Endothelial cell (in vitro differentiated cells): ENCODE measurements around the gene CUX1. TPM values are rescaled to one million over a fixed set of nuclear protein-coding genes. Genes with fewer than 3 reads are reported as not detected.
"Not testable (repeated sequence)": the region's sequence is repeated elsewhere in the genome, so short reads cannot be mapped to it uniquely, and the experiment has no call there.

Experiments used
- DNase-seq: peaks from one replicate; pipeline ENCODE4 v3.0.0; 2021; ENCODE audit warnings: low spot score
- H3K27ac Mint-ChIP-seq: one replicate; pipeline ENCODE4 v1.8.0; 2021; ENCODE audit warnings: mixed read lengths, inconsistent platforms; ENCODE audit not compliant: unreplicated experiment
- H3K27me3 Mint-ChIP-seq: one replicate; pipeline ENCODE4 v1.8.0; 2021; ENCODE audit warnings: mild to moderate bottlenecking, moderate library complexity, mixed read lengths, inconsistent platforms; ENCODE audit not compliant: unreplicated experiment
- H3K36me3 Mint-ChIP-seq: one replicate; pipeline ENCODE4 v1.8.0; 2021; ENCODE audit warnings: mild to moderate bottlenecking, low read depth, mixed read lengths, inconsistent platforms; ENCODE audit not compliant: unreplicated experiment
- H3K4me1 Mint-ChIP-seq: one replicate; pipeline ENCODE4 v1.8.0; 2021; ENCODE audit warnings: mild to moderate bottlenecking, mixed read lengths, inconsistent platforms; ENCODE audit not compliant: unreplicated experiment
- H3K4me3 Mint-ChIP-seq: one replicate; pipeline ENCODE4 v1.8.0; 2021; ENCODE audit warnings: mild to moderate bottlenecking, mixed read lengths, inconsistent platforms; ENCODE audit not compliant: unreplicated experiment
- H3K9me3 Mint-ChIP-seq: one replicate; pipeline ENCODE4 v1.8.0; 2021; ENCODE audit warnings: mixed read lengths, inconsistent platforms; ENCODE audit not compliant: unreplicated experiment
- total RNA-seq: library from RNA; stranded (reverse); fragmentation: NEBNext Ultra II Directional; extraction: Animal tissue kit (Norgen Biotek cat#: 25700); gene quantifications from one replicate; pipeline ENCODE4 v1.2.1, GENCODE V29; 2021; ENCODE audit not compliant: unreplicated experiment
- TF ChIP-seq, protein P1 (sequence below): fragments of 200-600 bp; sonication (generic); IDR thresholded peaks from one replicate; pipeline ENCODE4 v1.5.0; 2021; ENCODE audit warnings: antibody characterized with exemption; ENCODE audit not compliant: unreplicated experiment

CUX1 gene
- total RNA-seq, 1 donor from 2014 or later = 43.7 TPM

DNA sequence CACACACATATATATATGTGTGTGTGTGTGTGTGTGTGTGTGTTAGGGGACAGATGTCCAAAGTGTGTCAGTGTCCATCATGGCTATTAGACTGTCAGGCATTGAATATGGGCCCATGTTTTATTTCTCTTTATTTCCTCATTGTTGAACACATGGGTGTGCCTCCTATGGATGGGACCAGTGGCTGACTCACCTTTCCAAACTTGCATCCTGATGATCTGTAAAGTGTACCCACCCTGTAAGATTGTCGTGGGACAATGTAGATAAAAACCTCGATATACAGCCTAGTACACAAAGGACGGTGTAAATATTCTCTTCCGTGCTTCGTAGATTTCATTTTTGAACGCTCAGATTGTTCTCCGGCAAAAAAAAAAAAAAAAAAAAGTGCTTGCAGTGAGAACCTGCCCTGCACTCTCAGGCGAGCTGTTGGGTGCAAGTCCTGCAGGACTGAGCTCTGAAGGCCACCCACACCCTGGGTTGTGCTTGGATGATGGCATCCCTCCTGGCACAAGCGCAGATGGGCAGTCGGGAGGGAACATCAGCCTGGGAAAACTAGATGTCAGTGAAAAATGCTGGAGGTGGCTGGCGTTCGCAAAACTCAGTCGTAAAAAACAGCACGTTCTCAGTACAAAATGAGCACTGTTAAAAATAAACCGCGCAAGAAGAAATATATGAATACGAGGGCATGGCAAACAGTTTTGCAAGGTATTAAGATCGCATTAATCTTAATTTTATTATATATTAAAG is 166.9 kb downstream of the CUX1 start:
- peaks cover 11% of the 10 kb centered on the region for H3K27me3 Mint-ChIP-seq
- peaks cover 10% of the 10 kb centered on the region for H3K4me1 Mint-ChIP-seq
- DNase-seq = no peak
- TF ChIP-seq, protein P1, sequence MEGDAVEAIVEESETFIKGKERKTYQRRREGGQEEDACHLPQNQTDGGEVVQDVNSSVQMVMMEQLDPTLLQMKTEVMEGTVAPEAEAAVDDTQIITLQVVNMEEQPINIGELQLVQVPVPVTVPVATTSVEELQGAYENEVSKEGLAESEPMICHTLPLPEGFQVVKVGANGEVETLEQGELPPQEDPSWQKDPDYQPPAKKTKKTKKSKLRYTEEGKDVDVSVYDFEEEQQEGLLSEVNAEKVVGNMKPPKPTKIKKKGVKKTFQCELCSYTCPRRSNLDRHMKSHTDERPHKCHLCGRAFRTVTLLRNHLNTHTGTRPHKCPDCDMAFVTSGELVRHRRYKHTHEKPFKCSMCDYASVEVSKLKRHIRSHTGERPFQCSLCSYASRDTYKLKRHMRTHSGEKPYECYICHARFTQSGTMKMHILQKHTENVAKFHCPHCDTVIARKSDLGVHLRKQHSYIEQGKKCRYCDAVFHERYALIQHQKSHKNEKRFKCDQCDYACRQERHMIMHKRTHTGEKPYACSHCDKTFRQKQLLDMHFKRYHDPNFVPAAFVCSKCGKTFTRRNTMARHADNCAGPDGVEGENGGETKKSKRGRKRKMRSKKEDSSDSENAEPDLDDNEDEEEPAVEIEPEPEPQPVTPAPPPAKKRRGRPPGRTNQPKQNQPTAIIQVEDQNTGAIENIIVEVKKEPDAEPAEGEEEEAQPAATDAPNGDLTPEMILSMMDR = no peak
- no peak overlapping the region for H3K4me3 Mint-ChIP-seq
- peaks cover 7% of the 10 kb centered on the region for H3K36me3 Mint-ChIP-seq
- H3K9me3 Mint-ChIP-seq = no peaks in the 10 kb centered on the region
- no peak overlapping the region for H3K27ac Mint-ChIP-seq

DNA sequence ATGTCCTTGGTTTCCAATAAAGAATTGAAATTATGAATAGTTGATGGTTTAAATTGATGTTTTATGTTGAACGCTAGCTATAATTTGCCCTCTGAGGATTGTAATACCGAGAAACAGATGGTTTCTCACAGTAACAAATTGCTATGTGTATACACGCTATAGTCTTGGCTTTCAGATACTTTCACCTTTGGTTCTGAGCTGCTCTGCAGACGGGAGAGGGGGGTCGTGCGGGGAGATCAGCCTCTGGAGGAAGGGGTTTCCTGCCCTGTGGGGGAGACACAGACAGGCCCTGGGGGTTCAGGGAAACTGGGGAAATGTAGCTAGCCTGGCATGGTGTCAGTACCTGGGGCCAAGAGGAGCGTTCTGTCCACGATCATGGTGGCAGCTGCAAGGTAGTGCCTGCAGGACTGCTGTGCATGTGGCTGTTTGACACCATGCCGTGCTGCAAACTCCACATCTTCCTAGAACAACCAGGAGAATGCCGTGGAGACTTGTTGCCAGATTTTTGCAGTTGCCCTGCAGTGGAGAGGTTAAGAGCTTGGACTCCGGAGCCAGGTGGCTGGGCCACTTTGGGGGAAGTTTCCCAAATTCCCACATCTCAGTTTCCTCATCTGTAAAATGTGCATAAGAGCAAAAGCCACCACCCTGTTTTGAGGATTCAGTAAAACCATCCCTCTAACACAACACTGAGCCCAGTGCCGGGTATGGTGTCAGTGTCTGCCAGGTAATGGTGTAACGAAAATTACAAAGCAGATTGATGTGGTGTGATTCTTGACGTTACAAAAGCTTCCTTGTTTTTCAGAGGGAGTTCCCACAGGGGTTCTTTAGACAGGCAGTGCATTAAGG is 167.9 kb downstream of the CUX1 start:
- peaks cover 10% of the 10 kb centered on the region for H3K4me1 Mint-ChIP-seq
- TF ChIP-seq, protein P1 = no peak
- H3K27me3 Mint-ChIP-seq = peaks cover 11% of the 10 kb centered on the region
- DNase-seq = no peak
- peaks cover 7% of the 10 kb centered on the region for H3K36me3 Mint-ChIP-seq
- H3K4me3 Mint-ChIP-seq = no peak overlapping the region
- no peaks in the 10 kb centered on the region for H3K9me3 Mint-ChIP-seq
- H3K27ac Mint-ChIP-seq = no peak overlapping the region

DNA sequence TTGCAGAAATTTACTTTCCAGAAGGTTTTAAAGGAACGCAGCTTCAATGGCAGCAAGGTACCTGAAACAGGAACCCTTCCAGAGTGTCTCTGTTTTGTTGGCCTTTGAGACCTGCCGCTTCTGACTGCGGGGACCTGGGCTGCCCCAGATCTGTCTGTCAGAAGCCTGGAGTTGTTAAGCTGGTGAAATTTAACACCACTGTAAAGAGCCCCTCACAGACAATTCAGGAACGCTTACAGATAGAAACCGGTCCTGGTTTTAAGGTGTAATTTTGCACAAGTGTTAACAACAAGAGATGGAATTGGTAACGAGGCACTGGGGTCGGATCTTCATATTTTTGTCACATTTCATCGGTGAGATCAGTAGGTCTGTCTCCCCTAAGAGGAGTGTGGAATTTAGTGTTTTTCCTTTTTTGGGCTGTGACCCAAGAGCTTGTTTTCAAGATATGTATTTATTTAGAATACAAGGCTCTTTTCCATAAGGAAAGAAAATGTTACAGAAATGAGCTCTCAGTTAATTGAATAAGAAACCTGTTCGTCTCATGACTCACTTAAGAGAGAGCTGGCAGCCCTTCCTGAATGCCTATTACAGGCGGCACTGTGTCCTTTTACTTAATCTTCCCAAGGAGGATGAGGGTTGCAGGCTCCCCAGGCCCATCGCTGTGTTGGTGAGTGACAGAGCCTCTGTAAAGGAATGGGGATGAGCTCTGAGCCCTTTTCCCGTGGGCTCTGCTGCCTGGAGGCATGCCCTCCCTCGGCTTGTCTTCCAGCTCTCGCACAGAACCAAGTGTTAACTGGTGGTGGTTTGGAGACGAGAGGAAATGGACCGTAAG is 168.7 kb downstream of the CUX1 start:
- Mint-ChIP-seq H3K9me3 (no peaks in the 10 kb centered on the region), H3K4me3 (no peak overlapping the region)

GRCh38 chr7:101987494-101987893 is 170.1 kb downstream of the CUX1 start:
- Mint-ChIP-seq H3K9me3 (no peaks in the 10 kb centered on the region), H3K27ac (no peak overlapping the region)
- TF ChIP-seq, protein P1 = no peak

More for the DNA sequence above, 168.7 kb downstream of the CUX1 start:
- TF ChIP-seq, protein P1 = no peak
- DNase-seq = no peak
- peaks cover 10% of the 10 kb centered on the region for H3K4me1 Mint-ChIP-seq
- peaks cover 4% of the 10 kb centered on the region for H3K36me3 Mint-ChIP-seq
- peaks cover 11% of the 10 kb centered on the region for H3K27me3 Mint-ChIP-seq
- no peak overlapping the region for H3K27ac Mint-ChIP-seq

DNA sequence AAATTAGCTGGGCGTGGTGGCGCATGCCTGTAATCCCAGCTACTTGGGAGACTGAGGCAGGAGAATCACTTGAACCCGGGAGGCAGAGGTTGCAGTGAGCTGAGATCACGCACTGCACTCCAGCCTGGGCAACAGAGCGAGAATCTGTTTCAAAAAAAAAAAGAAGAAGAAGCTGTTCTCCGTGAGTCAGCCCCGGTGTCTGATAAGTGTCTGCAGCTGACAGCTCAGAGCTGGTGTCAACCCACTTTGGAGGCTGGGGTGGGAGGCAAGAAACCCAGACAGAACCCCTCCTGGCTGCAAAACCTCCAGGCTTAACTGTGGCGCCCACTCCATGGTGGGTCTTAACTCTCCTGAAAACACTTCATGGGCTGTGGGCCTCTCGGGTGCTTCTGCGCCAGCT is 170.6 kb downstream of the CUX1 start:
- peaks cover 11% of the 10 kb centered on the region for H3K27me3 Mint-ChIP-seq
- H3K4me3 Mint-ChIP-seq, H3K27ac Mint-ChIP-seq, H3K36me3 Mint-ChIP-seq, DNase-seq, H3K9me3 Mint-ChIP-seq: not testable (repeated sequence)
- H3K4me1 Mint-ChIP-seq = peaks cover 10% of the 10 kb centered on the region

More at GRCh38 chr7:101987494-101987893, 170.1 kb downstream of the CUX1 start:
- peaks cover 10% of the 10 kb centered on the region for H3K4me1 Mint-ChIP-seq
- peaks cover 4% of the 10 kb centered on the region for H3K36me3 Mint-ChIP-seq
- H3K4me3 Mint-ChIP-seq = no peak overlapping the region
- no peak for DNase-seq
- peaks cover 11% of the 10 kb centered on the region for H3K27me3 Mint-ChIP-seq
